ENCODE results near the gene SORCS2. TPM values are rescaled to one million over a fixed set of nuclear protein-coding genes. Genes with fewer than 3 reads are reported as not detected.

SORCS2 gene
- total and polyA plus RNA-seq, 12 donors: 0.67 to 15.5 (median 1.3) TPM

- Histone ChIP-seq H3K4me1 (replicated peaks in 1 of 2) (no peaks in the 10 kb centered on the region), H3K36me3 (replicated peaks in 1 of 2) (no peaks in the 10 kb centered on the region), H3K27ac (no peak overlapping the region), H3K9me3 (replicated peaks in 1 of 3) (no peaks in the 10 kb centered on the region), H3K27me3 (no peaks in the 10 kb centered on the region), H3K4me3 (no peak overlapping the region)
- no peak for DNase-seq
- 88 to 91% (median 90%) methylated on average over 23 to 37 of the region's 37 CpGs for WGBS, 4 donors
- TF ChIP-seq POLR2A (IDR thresholded peaks at IDR 0.05): no peak
- TF ChIP-seq CTCF (IDR thresholded peaks at IDR 0.05): no peak
- intact Hi-C loops (cut with DNase I): no loop called here
Observed at GRCh38 chr4:7739077-7739917, 547.0 kb downstream of the SORCS2 start.

- Histone ChIP-seq H3K4me3 (no peak overlapping the region), H3K27me3 (no peaks in the 10 kb centered on the region), H3K9me3 (replicated peaks in 1 of 3) (no peaks in the 10 kb centered on the region), H3K4me1 (replicated peaks in 1 of 2) (no peaks in the 10 kb centered on the region), H3K27ac (no peak overlapping the region), H3K36me3 (replicated peaks in 1 of 2) (no peaks in the 10 kb centered on the region)
- WGBS, 4 donors: 87 to 92% (median 91%) methylated on average over 8 to 45 of the region's 45 CpGs
- no peak for TF ChIP-seq CTCF (IDR thresholded peaks at IDR 0.05)
- TF ChIP-seq POLR2A (IDR thresholded peaks at IDR 0.05): no peak
- intact Hi-C loops (cut with DNase I): no loop called here
- DNase-seq: no peak
Observed at GRCh38 chr4:7739918-7740865, 547.9 kb downstream of the SORCS2 start.

GRCh38 chr4:7740866-7741525 is 548.7 kb downstream of the SORCS2 start:
- H3K27me3 ChIP-seq: no peaks in the 10 kb centered on the region
- TF ChIP-seq POLR2A (IDR thresholded peaks at IDR 0.05): no peak
- no peak for TF ChIP-seq CTCF (IDR thresholded peaks at IDR 0.05)
- WGBS, 4 donors: 81 to 93% (median 90%) methylated on average over 10 to 19 of the region's 19 CpGs

More at GRCh38 chr4:7740866-7741525, 548.7 kb downstream of the SORCS2 start:
- intact Hi-C loops (cut with DNase I): no loop called here
- H3K27ac ChIP-seq: no peak overlapping the region
- H3K4me1 ChIP-seq (replicated peaks in 1 of 2): no peaks in the 10 kb centered on the region
- H3K36me3 ChIP-seq (replicated peaks in 1 of 2): no peaks in the 10 kb centered on the region
- no peak for DNase-seq
- no peaks in the 10 kb centered on the region for H3K9me3 ChIP-seq (replicated peaks in 1 of 3)
- no peak overlapping the region for H3K4me3 ChIP-seq
